Measurements from ENCODE around the gene DCN.

- TF ChIP-seq, protein P1, sequence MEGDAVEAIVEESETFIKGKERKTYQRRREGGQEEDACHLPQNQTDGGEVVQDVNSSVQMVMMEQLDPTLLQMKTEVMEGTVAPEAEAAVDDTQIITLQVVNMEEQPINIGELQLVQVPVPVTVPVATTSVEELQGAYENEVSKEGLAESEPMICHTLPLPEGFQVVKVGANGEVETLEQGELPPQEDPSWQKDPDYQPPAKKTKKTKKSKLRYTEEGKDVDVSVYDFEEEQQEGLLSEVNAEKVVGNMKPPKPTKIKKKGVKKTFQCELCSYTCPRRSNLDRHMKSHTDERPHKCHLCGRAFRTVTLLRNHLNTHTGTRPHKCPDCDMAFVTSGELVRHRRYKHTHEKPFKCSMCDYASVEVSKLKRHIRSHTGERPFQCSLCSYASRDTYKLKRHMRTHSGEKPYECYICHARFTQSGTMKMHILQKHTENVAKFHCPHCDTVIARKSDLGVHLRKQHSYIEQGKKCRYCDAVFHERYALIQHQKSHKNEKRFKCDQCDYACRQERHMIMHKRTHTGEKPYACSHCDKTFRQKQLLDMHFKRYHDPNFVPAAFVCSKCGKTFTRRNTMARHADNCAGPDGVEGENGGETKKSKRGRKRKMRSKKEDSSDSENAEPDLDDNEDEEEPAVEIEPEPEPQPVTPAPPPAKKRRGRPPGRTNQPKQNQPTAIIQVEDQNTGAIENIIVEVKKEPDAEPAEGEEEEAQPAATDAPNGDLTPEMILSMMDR (IDR thresholded peaks at IDR 0.05) = no peak
- TF ChIP-seq POLR2A (IDR thresholded peaks at IDR 0.05) = no peak
Observed at GRCh38 chr12:91185421-91185820, 2.8 kb upstream of the DCN start.
